SK-N-SH treated with all-trans-retinoic acid at 6 μM for 48 hours (cell line): ENCODE results near the gene CHRNG.

ENCODE experiments used
- ATAC-seq: fragments of 200-7000 bp; cut with Tn5 transposase; 3 replicates; pipeline ENCODE4 v1.9.1; 2020; ENCODE audit warnings: mild to moderate bottlenecking, moderate library complexity
- ARNTL ChIP-seq: fragments of 450-650 bp; formaldehyde crosslinking; IDR thresholded peaks from 2 replicates; pipeline ENCODE4 v1.5.0; 2020; ENCODE audit warnings: low read depth, mild to moderate bottlenecking, moderate library complexity, borderline replicate concordance
- CREB5 ChIP-seq: fragments of 250-450 bp; sonication (Bioruptor Pico); IDR thresholded peaks from 2 replicates; pipeline ENCODE4 v1.5.1; 2020; ENCODE audit warnings: low read depth, mild to moderate bottlenecking, moderate library complexity
- CSDC2 ChIP-seq: fragments of 250-450 bp; sonication (Bioruptor Pico); IDR thresholded peaks from 2 replicates; pipeline ENCODE4 v1.5.0; 2020; ENCODE audit warnings: mild to moderate bottlenecking, moderate library complexity
- CSRNP3 ChIP-seq: fragments of 250-450 bp; sonication (Bioruptor Pico); IDR thresholded peaks from 2 replicates; pipeline ENCODE4 v1.5.1; 2021; ENCODE audit warnings: mild to moderate bottlenecking, moderate library complexity
- ESRRG ChIP-seq: fragments of 250-450 bp; sonication (Bioruptor Pico); IDR thresholded peaks from 2 replicates; pipeline ENCODE4 v1.6.1; 2021; ENCODE audit warnings: mild to moderate bottlenecking
- GLIS3 ChIP-seq: fragments of 250-450 bp; sonication (Bioruptor Pico); IDR thresholded peaks from 2 replicates; pipeline ENCODE4 v1.5.0; 2020; ENCODE audit warnings: mild to moderate bottlenecking, moderate library complexity
- OSR1 ChIP-seq: fragments of 250-450 bp; sonication (Bioruptor Pico); IDR thresholded peaks from 2 replicates; pipeline ENCODE4 v1.8.0; 2022; ENCODE audit warnings: moderate library complexity, mild to moderate bottlenecking, inconsistent platforms
- POU6F1 ChIP-seq: fragments of 250-450 bp; sonication (Bioruptor Pico); IDR thresholded peaks from 2 replicates; pipeline ENCODE4 v1.8.0; 2021; ENCODE audit warnings: low read depth, mild to moderate bottlenecking, moderate library complexity, borderline replicate concordance
- PPARA ChIP-seq: fragments of 250-450 bp; sonication (Bioruptor Pico); IDR thresholded peaks from 2 replicates; pipeline ENCODE4 v1.5.0; 2020; ENCODE audit warnings: mild to moderate bottlenecking, borderline replicate concordance
- RARB ChIP-seq: fragments of 250-450 bp; sonication (Bioruptor Pico); IDR thresholded peaks from 2 replicates; pipeline ENCODE4 v1.8.0; 2021; ENCODE audit warnings: mild to moderate bottlenecking, moderate library complexity
- SNAI2 ChIP-seq: fragments of 250-450 bp; sonication (Bioruptor Pico); IDR thresholded peaks from 2 replicates; pipeline ENCODE4 v1.5.0; 2020; ENCODE audit warnings: mild to moderate bottlenecking, moderate library complexity
- TCF4 ChIP-seq: fragments of 250-450 bp; sonication (Bioruptor Pico); IDR thresholded peaks from 2 replicates; pipeline ENCODE4 v1.8.0; 2021; ENCODE audit warnings: mild to moderate bottlenecking, moderate library complexity, borderline replicate concordance
- TOX ChIP-seq: fragments of 250-450 bp; sonication (Bioruptor Pico); IDR thresholded peaks from 2 replicates; pipeline ENCODE4 v1.8.0; 2021; ENCODE audit warnings: mild to moderate bottlenecking, moderate library complexity, borderline replicate concordance
- TSHZ2 ChIP-seq: fragments of 250-450 bp; sonication (Bioruptor Pico); IDR thresholded peaks from 2 replicates; pipeline ENCODE4 v1.5.0; 2020; ENCODE audit warnings: mild to moderate bottlenecking, moderate library complexity
- ZC3H10 ChIP-seq: fragments of 250-450 bp; sonication (Bioruptor Pico); IDR thresholded peaks from 2 replicates; pipeline ENCODE4 v1.5.1; 2021; ENCODE audit warnings: mild to moderate bottlenecking, moderate library complexity
- ZFP3 ChIP-seq: fragments of 250-450 bp; sonication (Bioruptor Pico); IDR thresholded peaks from 2 replicates; pipeline ENCODE4 v1.5.0; 2020; ENCODE audit warnings: mild to moderate bottlenecking, moderate library complexity
- ZFP30 ChIP-seq: fragments of 450-650 bp; formaldehyde crosslinking; IDR thresholded peaks from 2 replicates; pipeline ENCODE4 v1.5.0; 2022; ENCODE audit warnings: mild to moderate bottlenecking, moderate library complexity
- ZNF565 ChIP-seq: fragments of 450-650 bp; formaldehyde crosslinking; conservative IDR thresholded peaks from 2 replicates; pipeline ENCODE4 v1.5.0; 2020; ENCODE audit warnings: low read depth, mild to moderate bottlenecking, moderate library complexity
- ZNF70 ChIP-seq: fragments of 450-650 bp; formaldehyde crosslinking; IDR thresholded peaks from 2 replicates; pipeline ENCODE4 v1.5.0; 2020; ENCODE audit warnings: mild to moderate bottlenecking, moderate library complexity

The CHRNG gene

GRCh38 chr2:232581725-232582124 is 42.2 kb downstream of the CHRNG start (continued):
- TF ChIP-seq CSRNP3 (CRISPR knock-in tag) (no peak), ZNF70 (CRISPR knock-in tag) (no peak), OSR1 (no peak), TOX (CRISPR knock-in tag) (no peak), ARNTL (CRISPR knock-in tag) (no peak), ZC3H10 (CRISPR knock-in tag) (no peak), POU6F1 (no peak), TSHZ2 (CRISPR knock-in tag) (no peak), ESRRG (CRISPR knock-in tag) (no peak)

- no peak for ATAC-seq
- TF ChIP-seq ZC3H10 (CRISPR knock-in tag): no peak
- TF ChIP-seq CSDC2 (CRISPR knock-in tag): no peak
- TF ChIP-seq PPARA (CRISPR knock-in tag): no peak
- TF ChIP-seq ESRRG (CRISPR knock-in tag): no peak
- TF ChIP-seq ZNF70 (CRISPR knock-in tag): no peak
- TF ChIP-seq ZFP3 (CRISPR knock-in tag): no peak
- no peak for TF ChIP-seq CSRNP3 (CRISPR knock-in tag)
- no peak for TF ChIP-seq SNAI2 (CRISPR knock-in tag)
- no peak for TF ChIP-seq TSHZ2 (CRISPR knock-in tag)
- no peak for TF ChIP-seq RARB (CRISPR knock-in tag)
- TF ChIP-seq CREB5: no peak
Observed at GRCh38 chr2:232584238-232584637, 44.7 kb downstream of the CHRNG start.

GRCh38 chr2:232586943-232587505 is 47.5 kb downstream of the CHRNG start:
- TF ChIP-seq ZFP30 (CRISPR knock-in tag) (no peak), CSDC2 (CRISPR knock-in tag) (no peak), ZNF565 (CRISPR knock-in tag) (no peak), SNAI2 (CRISPR knock-in tag) (no peak), CREB5 (no peak), TOX (CRISPR knock-in tag) (no peak), PPARA (CRISPR knock-in tag) (no peak), ARNTL (CRISPR knock-in tag) (no peak), RARB (CRISPR knock-in tag) (no peak), ZNF70 (CRISPR knock-in tag) (no peak), GLIS3 (CRISPR knock-in tag) (no peak), TCF4 (no peak)
- TF ChIP-seq, all 23 proteins: peak for 0
- ATAC-seq: no peak
